Mesothelial cell of epicardium (in vitro differentiated cells): ENCODE measurements around the gene TAF11L5. TPM values are rescaled to one million over a fixed set of nuclear protein-coding genes. Genes with fewer than 3 reads are reported as not detected.
"Not testable (repeated sequence)": the region's sequence is repeated elsewhere in the genome, so short reads cannot be mapped to it uniquely, and the experiment has no call there.

Experiments used
- DNase-seq, 2 experiments: peaks; one replicate each; pipeline ENCODE4 v3.0.0; 2021; ENCODE audit warnings: low spot score in 2 of 2; ENCODE audit not compliant: unreplicated experiment in 2 of 2
- H3K27ac Mint-ChIP-seq: 2 replicates; pipeline ENCODE4 v1.8.0; 2021; ENCODE audit warnings: mixed read lengths
- H3K27me3 Mint-ChIP-seq: 2 replicates; pipeline ENCODE4 v1.8.0; 2021; ENCODE audit warnings: low read depth, mixed read lengths
- H3K36me3 Mint-ChIP-seq: 2 replicates; pipeline ENCODE4 v1.8.0; 2021; ENCODE audit warnings: mixed read lengths
- H3K4me1 Mint-ChIP-seq: 2 replicates; pipeline ENCODE4 v1.8.0; 2021; ENCODE audit warnings: mixed read lengths
- H3K4me3 Mint-ChIP-seq: 2 replicates; pipeline ENCODE4 v1.8.0; 2021; ENCODE audit warnings: mild to moderate bottlenecking, moderate library complexity, mixed read lengths
- H3K9me3 Mint-ChIP-seq: 2 replicates; pipeline ENCODE4 v1.8.0; 2021; ENCODE audit warnings: mixed read lengths
- total RNA-seq: library from RNA; stranded (reverse); gene quantifications from 3 replicates; pipeline ENCODE4 v1.2.1, GENCODE V29; 2021
- TF ChIP-seq, protein P1 (sequence below): fragments of 200-600 bp; sonication (generic); IDR thresholded peaks from one replicate; pipeline ENCODE4 v1.5.0; 2021; ENCODE audit warnings: antibody characterized with exemption; ENCODE audit not compliant: unreplicated experiment

TAF11L5 gene
- total RNA-seq, 1 donor from 2014 or later = not detected

DNA sequence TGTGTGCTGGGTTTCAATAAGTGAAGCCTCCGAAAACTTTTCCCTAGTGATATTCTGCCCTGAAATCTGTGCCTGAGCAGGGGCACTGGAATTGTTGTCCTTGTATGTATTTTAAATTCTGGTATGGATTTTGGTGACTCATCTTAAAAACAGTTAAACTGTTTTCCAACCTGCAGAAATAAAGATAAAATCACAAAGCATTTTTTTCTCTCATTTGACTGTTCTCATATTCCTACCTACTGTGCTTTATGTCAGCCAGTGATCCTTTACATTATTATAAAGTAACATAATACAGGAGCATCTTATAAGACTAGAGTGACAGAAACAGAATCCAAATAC lies 37.9 kb upstream of the TAF11L5 start:
- no peaks in the 10 kb centered on the region for H3K9me3 Mint-ChIP-seq
- DNase-seq = no peak
- peaks cover 3% of the 10 kb centered on the region for H3K27me3 Mint-ChIP-seq
- no peaks in the 10 kb centered on the region for H3K36me3 Mint-ChIP-seq
- H3K27ac Mint-ChIP-seq = no peak overlapping the region
- H3K4me3 Mint-ChIP-seq = no peak overlapping the region
- TF ChIP-seq, protein P1, sequence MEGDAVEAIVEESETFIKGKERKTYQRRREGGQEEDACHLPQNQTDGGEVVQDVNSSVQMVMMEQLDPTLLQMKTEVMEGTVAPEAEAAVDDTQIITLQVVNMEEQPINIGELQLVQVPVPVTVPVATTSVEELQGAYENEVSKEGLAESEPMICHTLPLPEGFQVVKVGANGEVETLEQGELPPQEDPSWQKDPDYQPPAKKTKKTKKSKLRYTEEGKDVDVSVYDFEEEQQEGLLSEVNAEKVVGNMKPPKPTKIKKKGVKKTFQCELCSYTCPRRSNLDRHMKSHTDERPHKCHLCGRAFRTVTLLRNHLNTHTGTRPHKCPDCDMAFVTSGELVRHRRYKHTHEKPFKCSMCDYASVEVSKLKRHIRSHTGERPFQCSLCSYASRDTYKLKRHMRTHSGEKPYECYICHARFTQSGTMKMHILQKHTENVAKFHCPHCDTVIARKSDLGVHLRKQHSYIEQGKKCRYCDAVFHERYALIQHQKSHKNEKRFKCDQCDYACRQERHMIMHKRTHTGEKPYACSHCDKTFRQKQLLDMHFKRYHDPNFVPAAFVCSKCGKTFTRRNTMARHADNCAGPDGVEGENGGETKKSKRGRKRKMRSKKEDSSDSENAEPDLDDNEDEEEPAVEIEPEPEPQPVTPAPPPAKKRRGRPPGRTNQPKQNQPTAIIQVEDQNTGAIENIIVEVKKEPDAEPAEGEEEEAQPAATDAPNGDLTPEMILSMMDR = no peak
- peaks cover 7% of the 10 kb centered on the region for H3K4me1 Mint-ChIP-seq

GRCh38 chr5:17491257-17491656 lies 33.8 kb upstream of the TAF11L5 start:
- H3K4me1 Mint-ChIP-seq, DNase-seq, H3K27ac Mint-ChIP-seq, H3K27me3 Mint-ChIP-seq, H3K4me3 Mint-ChIP-seq, H3K36me3 Mint-ChIP-seq: not testable (repeated sequence)
- peaks cover 12% of the 10 kb centered on the region for H3K9me3 Mint-ChIP-seq

- Mint-ChIP-seq H3K27me3 (peaks cover 3% of the 10 kb centered on the region), H3K9me3 (peaks cover 12% of the 10 kb centered on the region), H3K27ac (no peak overlapping the region), H3K4me3 (no peak overlapping the region), H3K4me1 (peaks cover 4% of the 10 kb centered on the region), H3K36me3 (no peaks in the 10 kb centered on the region)
- DNase-seq = no peak
- TF ChIP-seq, protein P1 = no peak
Measured at GRCh38 chr5:17492770-17493169, 32.3 kb upstream of the TAF11L5 start.

GRCh38 chr5:17497446-17497845 lies 27.6 kb upstream of the TAF11L5 start:
- Mint-ChIP-seq H3K4me3 (no peak overlapping the region), H3K4me1 (peaks cover 4% of the 10 kb centered on the region), H3K27me3 (no peaks in the 10 kb centered on the region), H3K36me3 (no peaks in the 10 kb centered on the region), H3K27ac (no peak overlapping the region), H3K9me3 (peaks cover 15% of the 10 kb centered on the region)
- no peak for DNase-seq
- TF ChIP-seq, protein P1 = no peak

- H3K4me3 Mint-ChIP-seq, DNase-seq, H3K27ac Mint-ChIP-seq, H3K4me1 Mint-ChIP-seq, H3K27me3 Mint-ChIP-seq, H3K36me3 Mint-ChIP-seq: not testable (repeated sequence)
- H3K9me3 Mint-ChIP-seq = peaks cover 11% of the 10 kb centered on the region
Measured at GRCh38 chr5:17497931-17498330, 27.1 kb upstream of the TAF11L5 start, which contains the start of gene TAF11L2. Gene TAF11L2 (plus strand): TSS chr5:17498231.

DNA sequence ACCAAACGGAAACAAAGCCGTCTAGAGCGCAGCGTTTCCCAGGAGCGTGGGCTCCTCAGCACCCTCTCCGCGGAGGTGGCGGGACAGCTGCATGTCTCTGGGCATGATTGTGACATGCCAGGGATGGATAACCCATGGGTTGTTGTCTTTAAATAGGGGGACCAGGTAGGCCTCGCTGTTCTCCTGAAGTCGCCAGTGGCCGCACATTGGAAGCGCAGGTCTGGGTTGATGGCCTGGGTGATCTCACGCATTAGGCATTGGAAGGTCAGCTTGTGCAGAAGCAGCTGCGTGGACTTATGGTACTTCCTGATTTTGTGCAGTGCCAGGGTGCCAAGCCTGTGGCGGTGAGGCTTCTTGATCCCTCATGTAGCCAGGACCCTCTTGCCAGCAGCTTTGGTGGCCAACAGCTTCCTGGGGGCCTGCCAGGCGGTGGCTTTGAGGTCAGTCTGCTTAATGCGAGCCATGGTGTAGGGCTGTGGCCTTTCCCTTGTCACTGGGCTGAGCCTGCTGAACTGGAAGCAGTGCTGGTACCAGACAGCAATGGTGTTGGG lies 13.2 kb upstream of the TAF11L5 start:
- TF ChIP-seq, protein P1 = no peak
- no peaks in the 10 kb centered on the region for H3K36me3 Mint-ChIP-seq
- no peak for DNase-seq
- H3K4me3 Mint-ChIP-seq = no peak overlapping the region
- peaks cover 8% of the 10 kb centered on the region for H3K4me1 Mint-ChIP-seq
- H3K9me3 Mint-ChIP-seq = no peaks in the 10 kb centered on the region
- peaks cover 4% of the 10 kb centered on the region for H3K27me3 Mint-ChIP-seq
- no peak overlapping the region for H3K27ac Mint-ChIP-seq

GRCh38 chr5:17517526-17517925 lies 7.5 kb upstream of the TAF11L5 start:
- not testable (repeated sequence) for DNase-seq, H3K27me3 Mint-ChIP-seq, H3K4me3 Mint-ChIP-seq, H3K4me1 Mint-ChIP-seq, H3K9me3 Mint-ChIP-seq, H3K27ac Mint-ChIP-seq, H3K36me3 Mint-ChIP-seq

GRCh38 chr5:17518067-17518466 lies 7.0 kb upstream of the TAF11L5 start, which contains the start of gene TAF11L3:
Gene TAF11L3 (plus strand): TSS chr5:17518367.
- H3K4me3 Mint-ChIP-seq, H3K27me3 Mint-ChIP-seq, H3K27ac Mint-ChIP-seq, H3K9me3 Mint-ChIP-seq, DNase-seq, H3K4me1 Mint-ChIP-seq, H3K36me3 Mint-ChIP-seq: not testable (repeated sequence)

- H3K36me3 Mint-ChIP-seq, H3K4me3 Mint-ChIP-seq, H3K9me3 Mint-ChIP-seq, H3K4me1 Mint-ChIP-seq, H3K27ac Mint-ChIP-seq, DNase-seq, H3K27me3 Mint-ChIP-seq: not testable (repeated sequence)
Measured at GRCh38 chr5:17519508-17519907, 5.5 kb upstream of the TAF11L5 start.

DNA sequence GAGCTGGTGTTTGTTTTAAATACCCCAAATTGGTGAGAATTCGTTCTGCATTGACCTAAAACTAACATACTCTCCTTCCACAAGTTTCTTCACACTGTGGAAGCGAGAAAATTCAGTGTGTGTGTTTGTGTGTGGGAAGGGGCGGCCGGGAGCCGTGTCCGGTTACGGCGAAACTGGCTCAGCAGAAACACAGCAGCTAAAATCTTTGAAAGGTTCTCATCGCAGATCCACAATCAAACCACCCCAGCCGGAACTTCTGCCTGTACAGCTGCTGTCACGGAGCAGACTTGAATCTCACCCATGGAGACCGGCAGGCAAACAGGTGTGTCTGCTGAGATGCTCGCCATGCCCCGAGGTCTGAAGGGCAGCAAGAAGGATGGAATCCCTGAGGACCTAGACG lies 3.5 kb upstream of the TAF11L5 start, which contains the start of gene TAF11L4:
Gene TAF11L4 (plus strand): TSS at position 301 of the 400 bp plus-strand sequence.
- DNase-seq, H3K9me3 Mint-ChIP-seq, H3K4me1 Mint-ChIP-seq, H3K27ac Mint-ChIP-seq, H3K36me3 Mint-ChIP-seq, H3K4me3 Mint-ChIP-seq, H3K27me3 Mint-ChIP-seq: not testable (repeated sequence)
